Measurements from ENCODE around the gene SERPINB3. TPM values are rescaled to one million over a fixed set of nuclear protein-coding genes. Genes with fewer than 3 reads are reported as not detected.
"Not testable (repeated sequence)": the region's sequence is repeated elsewhere in the genome, so short reads cannot be mapped to it uniquely, and the experiment has no call there.

The SERPINB3 gene
- total RNA-seq: 10 to 100 TPM in 3 of 4 donors, 1 to 10 TPM in 1; 1.5 to 30.1 (median 23.0) TPM

- H3K36me3 ChIP-seq; H3K9me3 ChIP-seq; DNase-seq (ENCODE audit: low spot score in 2 of 2); H3K4me3 ChIP-seq; H3K27ac ChIP-seq; H3K27me3 ChIP-seq; H3K4me1 ChIP-seq: not testable (repeated sequence)
- 50% methylated on average over 2 of the region's 3 CpGs for WGBS
Observed at GRCh38 chr18:63661750-63662149, at the start of gene SERPINB3. TSS of gene SERPINB3 (minus strand) at chr18:63661893. CDS start at chr18:63661216, 677 bp downstream.

DNA sequence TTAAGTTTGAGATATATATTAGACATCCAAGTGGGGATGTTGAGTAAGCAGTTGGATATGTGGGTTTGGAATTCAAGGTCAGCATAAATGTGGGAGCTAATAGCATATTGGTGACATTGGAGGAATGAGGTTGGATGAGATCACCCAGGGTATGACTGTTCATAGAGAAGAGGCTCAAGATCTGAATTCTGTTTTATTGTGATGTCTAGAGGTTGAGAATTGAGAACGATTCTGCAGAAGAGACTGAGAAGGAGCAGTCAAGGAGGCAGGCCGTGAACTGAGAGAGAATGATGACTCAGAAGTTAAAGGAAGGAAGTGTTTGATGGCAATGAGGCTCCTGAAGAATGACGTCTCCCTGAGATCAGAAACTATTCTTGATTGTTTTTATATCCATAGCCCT, 47.0 kb upstream of the SERPINB3 start:
- Histone ChIP-seq H3K36me3 (no peaks in the 10 kb centered on the region), H3K27ac (no peak overlapping the region), H3K9me3 (peaks cover 5% of the 10 kb centered on the region), H3K27me3 (no peaks in the 10 kb centered on the region), H3K4me3 (no peak overlapping the region), H3K4me1 (no peaks in the 10 kb centered on the region)
- WGBS: 63% methylated on average over 3 of the region's 3 CpGs
- no peak for DNase-seq (ENCODE audit: low spot score in 2 of 2)
- no peak for TF ChIP-seq EP300 (IDR thresholded peaks at IDR 0.05)
- TF ChIP-seq CTCF (IDR thresholded peaks at IDR 0.05): no peak
- no peak for TF ChIP-seq POLR2AphosphoS5 (IDR thresholded peaks at IDR 0.05)
- TF ChIP-seq POLR2A (IDR thresholded peaks at IDR 0.05): no peak

- no peaks in the 10 kb centered on the region for H3K27me3 ChIP-seq
- 100% methylated on average over 1 of the region's 1 CpG for WGBS
Observed at GRCh38 chr18:63707816-63708215, 46.1 kb upstream of the SERPINB3 start.

DNA sequence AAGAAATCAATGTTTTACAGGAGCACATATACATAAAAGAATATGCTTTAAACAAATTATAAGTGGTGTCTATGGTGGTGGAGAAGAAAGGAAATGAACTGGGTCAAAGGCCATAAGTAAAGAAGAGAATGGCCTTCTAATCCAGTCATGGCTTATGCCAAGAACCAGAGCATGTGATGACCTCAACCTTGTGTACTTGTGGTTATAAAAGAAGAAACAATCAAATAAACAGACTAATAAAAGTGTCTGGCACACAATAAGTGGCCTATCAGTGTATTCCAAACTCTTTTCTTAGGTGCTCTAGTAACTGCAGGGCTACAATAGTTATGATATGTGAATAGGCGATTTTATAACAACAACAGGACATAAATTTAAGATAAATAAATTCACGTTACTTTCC, 43.7 kb upstream of the SERPINB3 start:
- no peak for TF ChIP-seq EP300 (IDR thresholded peaks at IDR 0.05)
- no peak for TF ChIP-seq POLR2AphosphoS5 (IDR thresholded peaks at IDR 0.05)
- TF ChIP-seq POLR2A (IDR thresholded peaks at IDR 0.05): no peak
- no peak for TF ChIP-seq CTCF (IDR thresholded peaks at IDR 0.05)
- H3K36me3 ChIP-seq: no peaks in the 10 kb centered on the region
- WGBS: 79% methylated on average over 2 of the region's 2 CpGs
- no peak overlapping the region for H3K27ac ChIP-seq
- no peaks in the 10 kb centered on the region for H3K4me1 ChIP-seq
- H3K9me3 ChIP-seq: no peaks in the 10 kb centered on the region
- no peaks in the 10 kb centered on the region for H3K27me3 ChIP-seq
- no peak for DNase-seq (ENCODE audit: low spot score in 2 of 2)
- no peak overlapping the region for H3K4me3 ChIP-seq

More at GRCh38 chr18:63707816-63708215, 46.1 kb upstream of the SERPINB3 start:
- Histone ChIP-seq H3K36me3 (no peaks in the 10 kb centered on the region), H3K4me1 (no peaks in the 10 kb centered on the region), H3K4me3 (no peak overlapping the region), H3K27ac (no peak overlapping the region), H3K9me3 (no peaks in the 10 kb centered on the region)
- no peak for TF ChIP-seq POLR2AphosphoS5 (IDR thresholded peaks at IDR 0.05)
- TF ChIP-seq EP300 (IDR thresholded peaks at IDR 0.05): no peak
- TF ChIP-seq POLR2A (IDR thresholded peaks at IDR 0.05): no peak
- TF ChIP-seq CTCF (IDR thresholded peaks at IDR 0.05): no peak
- no peak for DNase-seq (ENCODE audit: low spot score in 2 of 2)

GRCh38 chr18:63702660-63703059, 41.0 kb upstream of the SERPINB3 start, which contains the start of gene SERPINB11:
TSS of gene SERPINB11 (plus strand) at chr18:63702960. CDS start at chr18:63710194, 7,234 bp downstream.
- H3K4me1 ChIP-seq: no peaks in the 10 kb centered on the region
- H3K36me3 ChIP-seq: no peaks in the 10 kb centered on the region
- DNase-seq (ENCODE audit: low spot score in 2 of 2): no peak
- H3K27me3 ChIP-seq: no peaks in the 10 kb centered on the region
- no peak within 1 kb of the TSS for H3K27ac ChIP-seq
- 84% methylated on average over 2 of the region's 2 CpGs for WGBS
- no peaks in the 10 kb centered on the region for H3K9me3 ChIP-seq
- TF ChIP-seq CTCF (IDR thresholded peaks at IDR 0.05): no peak
- no peak for TF ChIP-seq POLR2A (IDR thresholded peaks at IDR 0.05)
- TF ChIP-seq POLR2AphosphoS5 (IDR thresholded peaks at IDR 0.05): no peak
- no peak for TF ChIP-seq EP300 (IDR thresholded peaks at IDR 0.05)
- H3K4me3 ChIP-seq: no peak within 1 kb of the TSS

DNA sequence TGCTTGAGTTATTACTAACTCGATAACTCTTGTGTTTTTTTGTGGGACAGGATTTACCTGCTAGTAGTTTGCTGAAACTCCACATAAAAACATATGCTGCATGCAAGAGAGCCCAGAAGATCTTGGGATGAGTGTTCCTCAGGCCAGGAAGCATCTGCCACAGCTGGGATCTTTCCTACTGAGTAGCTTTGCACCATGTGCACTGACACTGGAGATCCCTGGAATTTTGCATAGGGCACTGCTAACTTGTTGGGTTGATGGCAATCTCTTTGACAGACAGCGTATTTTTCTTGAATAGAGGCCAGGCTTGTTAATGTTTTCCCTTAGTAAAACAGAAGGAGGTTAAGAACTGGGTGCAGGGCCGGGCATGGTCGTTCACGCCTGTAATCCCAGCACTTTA, 40.3 kb upstream of the SERPINB3 start:
- no peaks in the 10 kb centered on the region for H3K27me3 ChIP-seq
- H3K27ac ChIP-seq: no peak overlapping the region
- no peak for DNase-seq (ENCODE audit: low spot score in 2 of 2)
- 84% methylated on average over 5 of the region's 5 CpGs for WGBS
- no peaks in the 10 kb centered on the region for H3K36me3 ChIP-seq
- H3K9me3 ChIP-seq: no peaks in the 10 kb centered on the region
- TF ChIP-seq POLR2AphosphoS5 (IDR thresholded peaks at IDR 0.05): no peak
- no peak for TF ChIP-seq POLR2A (IDR thresholded peaks at IDR 0.05)
- no peak for TF ChIP-seq CTCF (IDR thresholded peaks at IDR 0.05)
- no peak for TF ChIP-seq EP300 (IDR thresholded peaks at IDR 0.05)
- no peak overlapping the region for H3K4me3 ChIP-seq
- no peaks in the 10 kb centered on the region for H3K4me1 ChIP-seq

Data from suprapubic skin (tissue), 4 donors.